Endothelial cell of umbilical vein (primary cell): ENCODE results near the gene TTN. TPM values are rescaled to one million over a fixed set of nuclear protein-coding genes. Genes with fewer than 3 reads are reported as not detected.
A peak's percentile ranks its signal among the peaks of the same experiment; 100 is the strongest.

ENCODE experiments used
- BruUV-seq: library from RNA; stranded (reverse); fragments of 400-500 nt; replicated peaks from 2 replicates; lab custom pipeline; 2021; lab: Mats Ljungman, UMichigan
- CTCF ChIA-PET: fragments of 300-600, 350-600 bp; sonication (Branson Sonifier 250); formaldehyde crosslinking; loops from one replicate; lab custom pipeline; 2021; ENCODE audit warnings: antibody characterized with exemption, inconsistent platforms; lab: Charles Lee
- POLR2A ChIA-PET: fragments of 300-600, 350-600 bp; sonication (Branson Sonifier 250); formaldehyde crosslinking; loops from one replicate; lab custom pipeline; 2021; ENCODE audit warnings: antibody characterized with exemption, inconsistent platforms; lab: Charles Lee
- DNase-seq: peaks from one replicate; pipeline ENCODE4 v3.0.0-alpha.2; 2011; ENCODE audit warnings: low read depth, low spot score
- FAIRE-seq: peaks from 2 replicates; lab custom pipeline; 2011; peaks lifted over from hg19 to GRCh38; lab: Jason Lieb, UNC
- H2AFZ ChIP-seq: 2 replicates; pipeline ENCODE4 v1.6.0; 2012; ENCODE audit warnings: low read depth, low read length, control low read depth, inconsistent platforms
- H3K27ac ChIP-seq: 2 replicates; pipeline ENCODE4 v1.5.1; 2011; ENCODE audit warnings: low read depth, mild to moderate bottlenecking, control low read depth, low read length, moderate library complexity; ENCODE audit not compliant: insufficient read depth
- H3K27me3 ChIP-seq, 2 experiments: 2 replicates each; pipeline versions ENCODE4 v1.6.0 to v1.6.1; 2011; ENCODE audit warnings: low read length in 2 of 2, mixed read lengths in 1 of 2; ENCODE audit not compliant: control insufficient read depth in 2 of 2, insufficient read depth in 2 of 2
- H3K36me3 ChIP-seq, 2 experiments: 2 replicates in 1 of 2; 3 replicates in 1 of 2; pipeline ENCODE4 v1.5.1; 2011; ENCODE audit warnings: low read length in 2 of 2, mild to moderate bottlenecking in 1 of 2, moderate library complexity in 1 of 2; ENCODE audit not compliant: control insufficient read depth in 2 of 2, insufficient read depth in 2 of 2; ENCODE audit errors: extremely low read depth in 1 of 2
- H3K4me1 ChIP-seq: 3 replicates; pipeline ENCODE4 v1.5.1; 2011; ENCODE audit warnings: mild to moderate bottlenecking, low read length; ENCODE audit not compliant: control insufficient read depth, insufficient read depth; ENCODE audit errors: extremely low read depth
- H3K4me2 ChIP-seq: 2 replicates; pipeline ENCODE4 v1.6.1; 2011; ENCODE audit warnings: low read length, control low read depth, mixed read lengths; ENCODE audit not compliant: insufficient read depth
- H3K4me3 ChIP-seq, 3 experiments: fragments of 200-600 bp in 1 of 3; sonication (generic), shearing (Covaris generic) in 1 of 3; replicated peaks in 1 of 3; 2 replicates each; pipeline ENCODE4 v1.5.1; 2011 to 2016; ENCODE audit warnings: control low read depth in 3 of 3, low read length in 3 of 3, mild to moderate bottlenecking in 2 of 3, inconsistent platforms in 1 of 3, low read depth in 1 of 3, moderate library complexity in 1 of 3; ENCODE audit not compliant: insufficient read depth in 1 of 3
- H3K79me2 ChIP-seq: 2 replicates; pipeline ENCODE4 v1.6.0; 2012; ENCODE audit warnings: low read length, inconsistent platforms; ENCODE audit not compliant: control insufficient read depth, insufficient read depth
- H3K9ac ChIP-seq: replicated peaks from 2 replicates; pipeline ENCODE3; 2011; ENCODE audit warnings: low read length, control low read depth; ENCODE audit not compliant: insufficient read depth; ENCODE audit errors: extremely low read depth
- H3K9me1 ChIP-seq: replicated peaks from 3 replicates; pipeline ENCODE4 v1.6.0; 2011; ENCODE audit warnings: mild to moderate bottlenecking, low read length; ENCODE audit not compliant: control insufficient read depth, insufficient read depth; ENCODE audit errors: extremely low read depth
- H3K9me3 ChIP-seq: replicated peaks from 2 replicates; pipeline ENCODE4 v1.5.1; 2012; ENCODE audit warnings: low read length, inconsistent platforms; ENCODE audit not compliant: control insufficient read depth, insufficient read depth
- H4K20me1 ChIP-seq: replicated peaks from 2 replicates; pipeline ENCODE3; 2011; ENCODE audit warnings: mild to moderate bottlenecking, low read length; ENCODE audit not compliant: control insufficient read depth, insufficient read depth; ENCODE audit errors: extremely low read depth
- EZH2 ChIP-seq: IDR thresholded peaks from 2 replicates; pipeline ENCODE4 v1.6.1; 2012; ENCODE audit warnings: borderline replicate concordance, low read depth, mild to moderate bottlenecking, moderate library complexity, low read length, inconsistent platforms; ENCODE audit not compliant: severe bottlenecking
- FOS ChIP-seq: IDR thresholded peaks from 2 replicates; pipeline ENCODE4 v1.6.1; 2011; ENCODE audit warnings: mild to moderate bottlenecking, low read length, moderate library complexity, borderline replicate concordance; ENCODE audit not compliant: insufficient read depth
- GATA2 ChIP-seq: IDR thresholded peaks from 2 replicates; pipeline ENCODE4 v1.7.0; 2011; ENCODE audit warnings: low read depth, mild to moderate bottlenecking, moderate library complexity, mixed read lengths, low read length; ENCODE audit not compliant: insufficient read length, insufficient read depth
- JUN ChIP-seq: IDR thresholded peaks from 2 replicates; pipeline ENCODE4 v1.6.1; 2011; ENCODE audit warnings: borderline replicate concordance, low read depth; ENCODE audit not compliant: insufficient read length, insufficient read depth
- MYC ChIP-seq: IDR thresholded peaks from one replicate; pipeline ENCODE4 v1.6.1; 2011; ENCODE audit warnings: mild to moderate bottlenecking, low read depth, low read length
- POLR2A ChIP-seq: IDR thresholded peaks from 2 replicates; pipeline ENCODE4 v1.6.1; 2012; ENCODE audit warnings: low read depth, mild to moderate bottlenecking, control low read depth, low read length
- POLR2AphosphoS5 ChIP-seq: IDR thresholded peaks from 2 replicates; pipeline ENCODE4 v1.6.1; 2012; ENCODE audit warnings: low read depth, mild to moderate bottlenecking, control low read depth, low read length, moderate library complexity; ENCODE audit not compliant: insufficient read depth
- dilution Hi-C: fragments of 300-500 bp; cut with MboI; formaldehyde crosslinking; loops from one replicate; pipeline ENCODE4 v1.15.0; 2019; ENCODE audit warnings: low sequenced_read_pairs; ENCODE audit not compliant: extremely low pct_ligation_motif_present
- intact Hi-C: fragments of 100-400 bp; cut with micrococcal nuclease; formaldehyde crosslinking; loops from one replicate; pipeline ENCODE4 v1.10.0; 2022
- polyA plus RNA-seq, 4 experiments: library from polyadenylated mRNA; depleted of rRNA in 3 of 4; stranded (reverse) in 3 of 4; unstranded in 1 of 4; fragments of >200 nt; gene quantifications; 2 replicates each; pipeline versions ENCODE4 v1.2.1 to v1.2.3, GENCODE V29; 2011 to 2012; ENCODE audit warnings: missing spikeins in 1 of 4
- total RNA-seq: library from RNA; stranded (reverse); gene quantifications from 2 replicates; pipeline ENCODE4 v1.2.3, GENCODE V29; 2021
- TF ChIP-seq, protein P1 (sequence below): IDR thresholded peaks from 2 replicates; pipeline ENCODE4 v1.6.1; 2011; ENCODE audit not compliant: insufficient read depth, insufficient read length
- TF ChIP-seq, protein P2 (sequence below), 2 donors: IDR thresholded peaks; 1 replicate in 1 of 2; 2 replicates in 1 of 2; pipeline ENCODE4 v1.5.1; 2011; ENCODE audit warnings: low read length in 2 of 2, mild to moderate bottlenecking in 2 of 2, moderate library complexity in 2 of 2, control low read depth in 1 of 2, inconsistent platforms in 1 of 2, low read depth in 1 of 2; ENCODE audit not compliant: insufficient read depth in 1 of 2; ENCODE audit errors: extremely low read depth in 1 of 2

Gene TTN
- total and polyA plus RNA-seq, 2 donors (not counting 3 experiments of a cell fraction or from before 2014, with no cell fraction given), result 0.11 to 0.49 TPM

DNA sequence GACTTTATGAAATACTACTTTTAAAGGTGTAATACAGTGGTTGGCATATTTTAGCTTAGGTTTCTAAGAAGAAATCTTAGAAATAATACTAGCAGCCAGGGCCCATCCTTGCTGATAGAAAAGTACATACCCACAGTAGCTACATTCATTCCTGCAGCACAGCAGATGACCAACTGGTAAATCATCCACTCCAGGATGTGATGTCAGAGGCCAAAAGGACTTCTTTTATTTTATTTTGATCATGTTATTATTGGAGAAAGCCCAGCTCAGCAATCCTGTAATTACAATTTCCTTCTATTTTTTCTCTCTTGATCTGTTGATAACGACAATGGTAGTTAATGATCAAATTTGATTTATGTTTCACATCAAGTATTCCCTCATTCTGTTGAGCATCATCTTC, 18.0 kb upstream of the TTN start:
- no peaks in the 10 kb centered on the region for H4K20me1 ChIP-seq
- peak; percentile 82 for FAIRE-seq
- H2AFZ ChIP-seq, result no peak overlapping the region
- H3K27ac ChIP-seq, result peak overlapping the region; percentile 12
- ChIA-PET CTCF (interaction anchor here (0.6 to 1.4 kb wide), 7 partner anchors 10 to 1580 kb away, joined by 3 to 5 read pairs (median 3); no protein-coding TSS in a partner anchor), POLR2A (interaction anchor here (1.1 kb wide), 1 partner anchor 58 kb away, joined by 3 read pairs; no protein-coding TSS in a partner anchor)
- no peaks in the 10 kb centered on the region for H3K36me3 ChIP-seq
- H3K9me1 ChIP-seq, result no peaks in the 10 kb centered on the region
- intact Hi-C loops, result loop anchor here (5.0 to 10.0 kb wide), 3 partner anchors 282 to 447 kb away; partner anchors contain the start of gene PLEKHA3
- H3K27me3 ChIP-seq, result no peaks in the 10 kb centered on the region
- TF ChIP-seq, protein P1, sequence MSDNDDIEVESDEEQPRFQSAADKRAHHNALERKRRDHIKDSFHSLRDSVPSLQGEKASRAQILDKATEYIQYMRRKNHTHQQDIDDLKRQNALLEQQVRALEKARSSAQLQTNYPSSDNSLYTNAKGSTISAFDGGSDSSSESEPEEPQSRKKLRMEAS, result no peak
- TF ChIP-seq, protein P2, sequence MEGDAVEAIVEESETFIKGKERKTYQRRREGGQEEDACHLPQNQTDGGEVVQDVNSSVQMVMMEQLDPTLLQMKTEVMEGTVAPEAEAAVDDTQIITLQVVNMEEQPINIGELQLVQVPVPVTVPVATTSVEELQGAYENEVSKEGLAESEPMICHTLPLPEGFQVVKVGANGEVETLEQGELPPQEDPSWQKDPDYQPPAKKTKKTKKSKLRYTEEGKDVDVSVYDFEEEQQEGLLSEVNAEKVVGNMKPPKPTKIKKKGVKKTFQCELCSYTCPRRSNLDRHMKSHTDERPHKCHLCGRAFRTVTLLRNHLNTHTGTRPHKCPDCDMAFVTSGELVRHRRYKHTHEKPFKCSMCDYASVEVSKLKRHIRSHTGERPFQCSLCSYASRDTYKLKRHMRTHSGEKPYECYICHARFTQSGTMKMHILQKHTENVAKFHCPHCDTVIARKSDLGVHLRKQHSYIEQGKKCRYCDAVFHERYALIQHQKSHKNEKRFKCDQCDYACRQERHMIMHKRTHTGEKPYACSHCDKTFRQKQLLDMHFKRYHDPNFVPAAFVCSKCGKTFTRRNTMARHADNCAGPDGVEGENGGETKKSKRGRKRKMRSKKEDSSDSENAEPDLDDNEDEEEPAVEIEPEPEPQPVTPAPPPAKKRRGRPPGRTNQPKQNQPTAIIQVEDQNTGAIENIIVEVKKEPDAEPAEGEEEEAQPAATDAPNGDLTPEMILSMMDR (IDR thresholded peaks at IDR 0.05; ENCODE audit: extremely low read depth in 1 of 2, insufficient read depth in 1 of 2, low read depth in 1 of 2, low read length in 2 of 2), result no peak
- TF ChIP-seq MYC, result no peak
- TF ChIP-seq POLR2AphosphoS5, result peak; percentile 50
- peak; percentile 80 for TF ChIP-seq GATA2
- TF ChIP-seq POLR2A, result no peak
- no peak for TF ChIP-seq EZH2
- TF ChIP-seq JUN, result peak; percentile 59
- peak; percentile 78 for TF ChIP-seq FOS
- peaks cover 55% of the 10 kb centered on the region for H3K4me1 ChIP-seq
- H3K79me2 ChIP-seq, result no peaks in the 10 kb centered on the region
- dilution Hi-C loops, result no loop called here
- no peaks in the 10 kb centered on the region for H3K9me3 ChIP-seq
- peak overlapping the region; percentile 63 for H3K4me2 ChIP-seq
- H3K9ac ChIP-seq, result no peak overlapping the region
- no TSS peak for BruUV-seq
- DNase-seq, result peak; percentile 80
- H3K4me3 ChIP-seq, result no peak overlapping the region
